Stimulated activated CD8-positive, alpha-beta memory T cell treated with anti-CD3 and anti-CD28 coated beads, Interleukin-15, amount 100 ng/mL, for 4 hours (primary cell): ENCODE measurements around the gene RAB36.
"Not testable (repeated sequence)": the region's sequence is repeated elsewhere in the genome, so short reads cannot be mapped to it uniquely, and the experiment has no call there.

ENCODE experiments used
- DNase-seq, 2 donors: peaks; one replicate each; pipeline ENCODE4 v3.0.0-alpha.2; 2020; ENCODE audit warnings: low read depth in 2 of 2

RAB36 gene

GRCh38 chr22:23121000-23121421 is 24.3 kb upstream of the RAB36 start:
- DNase-seq, result no peak

GRCh38 chr22:23121424-23121823 is 23.9 kb upstream of the RAB36 start:
- no peak for DNase-seq

- no peak for DNase-seq
These were observed 22.9 kb upstream of the RAB36 start for GRCh38 chr22:23122216-23122957.

- no peak for DNase-seq
These were observed 22.1 kb upstream of the RAB36 start for GRCh38 chr22:23122992-23123803.

- DNase-seq, result no peak
These were observed 21.4 kb upstream of the RAB36 start for GRCh38 chr22:23123804-23124254.

- no peak for DNase-seq
These were observed 20.4 kb upstream of the RAB36 start for GRCh38 chr22:23124611-23125511.

- DNase-seq, result no peak
These were observed 19.7 kb upstream of the RAB36 start for GRCh38 chr22:23125512-23126103.

- DNase-seq, result no peak
These were observed 18.9 kb upstream of the RAB36 start for GRCh38 chr22:23126165-23127054.

- no peak for DNase-seq
These were observed 18.1 kb upstream of the RAB36 start for GRCh38 chr22:23127055-23127756.

GRCh38 chr22:23127788-23128187 is 17.5 kb upstream of the RAB36 start:
- DNase-seq, result no peak

- DNase-seq, result peak; percentile 26 to 52
These were observed 16.8 kb upstream of the RAB36 start for GRCh38 chr22:23128269-23129108.

- DNase-seq, result no peak
These were observed 16.1 kb upstream of the RAB36 start for GRCh38 chr22:23129149-23129548.

GRCh38 chr22:23130697-23131096 is 14.6 kb upstream of the RAB36 start:
- no peak for DNase-seq

GRCh38 chr22:23131931-23132330 is 13.3 kb upstream of the RAB36 start:
- DNase-seq, result no peak

- DNase-seq, result no peak
These were observed 12.7 kb upstream of the RAB36 start for GRCh38 chr22:23132376-23133091.

GRCh38 chr22:23133922-23134321 is 11.4 kb upstream of the RAB36 start:
- DNase-seq, result no peak

GRCh38 chr22:23136991-23137390 is 8.3 kb upstream of the RAB36 start:
- not testable (repeated sequence) for DNase-seq

GRCh38 chr22:23137468-23137867 is 7.8 kb upstream of the RAB36 start:
- DNase-seq, result no peak
